Retinal pigment epithelial cell (primary cell): Measurements from ENCODE around the gene DCXR.

Source experiments
- DNase-seq: peaks from one replicate; pipeline ENCODE4 v3.0.0-alpha.2; 2010; ENCODE audit warnings: low read depth
- H3K4me3 ChIP-seq: 2 replicates; pipeline ENCODE4 v1.5.1; 2011; ENCODE audit warnings: mild to moderate bottlenecking, low read length, control low read depth, moderate library complexity
- TF ChIP-seq, protein P1 (sequence below): conservative IDR thresholded peaks from 2 replicates; pipeline ENCODE4 v1.5.1; 2011; ENCODE audit warnings: low read depth, low read length, control low read depth, inconsistent platforms

The DCXR gene

GRCh38 chr17:82011617-82012187, 25.8 kb downstream of the DCXR start:
- DNase-seq: no peak
- H3K4me3 ChIP-seq: no peak overlapping the region
- TF ChIP-seq, protein P1, sequence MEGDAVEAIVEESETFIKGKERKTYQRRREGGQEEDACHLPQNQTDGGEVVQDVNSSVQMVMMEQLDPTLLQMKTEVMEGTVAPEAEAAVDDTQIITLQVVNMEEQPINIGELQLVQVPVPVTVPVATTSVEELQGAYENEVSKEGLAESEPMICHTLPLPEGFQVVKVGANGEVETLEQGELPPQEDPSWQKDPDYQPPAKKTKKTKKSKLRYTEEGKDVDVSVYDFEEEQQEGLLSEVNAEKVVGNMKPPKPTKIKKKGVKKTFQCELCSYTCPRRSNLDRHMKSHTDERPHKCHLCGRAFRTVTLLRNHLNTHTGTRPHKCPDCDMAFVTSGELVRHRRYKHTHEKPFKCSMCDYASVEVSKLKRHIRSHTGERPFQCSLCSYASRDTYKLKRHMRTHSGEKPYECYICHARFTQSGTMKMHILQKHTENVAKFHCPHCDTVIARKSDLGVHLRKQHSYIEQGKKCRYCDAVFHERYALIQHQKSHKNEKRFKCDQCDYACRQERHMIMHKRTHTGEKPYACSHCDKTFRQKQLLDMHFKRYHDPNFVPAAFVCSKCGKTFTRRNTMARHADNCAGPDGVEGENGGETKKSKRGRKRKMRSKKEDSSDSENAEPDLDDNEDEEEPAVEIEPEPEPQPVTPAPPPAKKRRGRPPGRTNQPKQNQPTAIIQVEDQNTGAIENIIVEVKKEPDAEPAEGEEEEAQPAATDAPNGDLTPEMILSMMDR: no peak

- no peak for DNase-seq
- no peak overlapping the region for H3K4me3 ChIP-seq
- TF ChIP-seq, protein P1: no peak
These were observed 26.6 kb downstream of the DCXR start for GRCh38 chr17:82010575-82011525.

- no peak for DNase-seq
- TF ChIP-seq, protein P1: no peak
These were observed 28.1 kb downstream of the DCXR start for GRCh38 chr17:82009413-82009812.

DNA sequence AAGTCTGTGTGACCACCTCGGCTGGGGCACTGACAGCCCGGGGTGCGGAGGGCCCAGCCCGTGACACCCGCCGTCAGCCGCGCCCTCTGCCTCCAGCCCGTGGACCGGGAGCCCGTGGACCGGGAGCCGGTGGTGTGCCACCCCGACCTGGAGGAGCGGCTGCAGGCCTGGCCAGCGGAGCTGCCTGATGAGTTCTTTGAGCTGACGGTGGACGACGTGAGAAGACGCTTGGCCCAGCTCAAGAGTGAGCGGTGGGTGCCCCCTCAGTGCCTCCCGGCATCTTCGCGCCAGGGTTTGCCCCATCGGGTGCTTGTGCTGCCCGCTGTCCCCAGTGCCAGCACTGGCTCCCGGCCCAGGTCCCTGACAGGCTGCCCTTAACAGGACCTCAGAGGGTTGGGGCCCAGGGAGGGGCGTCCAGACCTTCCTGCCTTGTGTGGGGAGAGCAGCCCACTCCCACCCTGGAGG, 28.5 kb downstream of the DCXR start:
- TF ChIP-seq, protein P1: no peak
- no peak for DNase-seq

More at GRCh38 chr17:82009413-82009812, 28.1 kb downstream of the DCXR start:
- no peak overlapping the region for H3K4me3 ChIP-seq

DNA sequence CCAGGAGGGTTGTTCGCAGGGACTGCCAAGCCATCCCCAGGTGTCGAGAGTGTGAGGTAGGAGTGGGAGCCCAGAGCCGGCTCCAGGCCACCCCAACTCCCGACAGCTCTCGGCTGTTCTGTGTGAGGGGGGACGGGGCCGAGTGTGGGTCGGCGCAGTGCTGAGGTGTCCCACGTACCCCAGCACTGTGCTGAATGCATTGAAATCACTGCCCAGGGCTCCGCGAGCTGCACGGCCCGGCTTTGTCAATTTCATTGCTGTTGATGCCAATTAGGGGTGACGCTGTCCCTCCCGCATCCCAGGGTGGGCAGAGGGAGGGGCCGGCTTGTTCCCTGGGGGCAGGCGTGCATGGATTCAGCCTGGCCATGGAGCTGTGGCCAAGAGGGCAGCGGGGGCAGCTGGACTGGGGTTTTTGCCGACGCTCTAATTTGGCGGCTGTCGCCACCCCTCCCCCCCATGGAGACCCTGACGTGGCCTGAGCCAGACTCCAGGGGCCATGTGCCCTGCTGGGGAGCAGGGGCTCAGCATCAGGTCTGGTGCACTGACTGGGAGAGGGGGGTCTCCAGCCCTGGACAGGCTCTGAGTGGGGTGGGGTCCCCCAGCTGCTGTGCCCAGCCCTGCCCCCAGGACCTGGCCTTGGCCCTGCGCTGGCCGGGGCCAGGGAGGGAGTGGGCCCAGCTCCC, 29.1 kb downstream of the DCXR start:
- no peak for DNase-seq
- H3K4me3 ChIP-seq: no peak overlapping the region
- TF ChIP-seq, protein P1: no peak

More for the DNA sequence above, 28.5 kb downstream of the DCXR start:
- H3K4me3 ChIP-seq: no peak overlapping the region

- TF ChIP-seq, protein P1: peak; percentile 36
- no peak for DNase-seq
- H3K4me3 ChIP-seq: no peak overlapping the region
These were observed 29.8 kb downstream of the DCXR start for GRCh38 chr17:82007495-82008257.
